Activated CD8-positive, alpha-beta T cell treated with anti-CD3 and anti-CD28 coated beads, Interleukin-2, amount 10 ng/mL, durations not matched to agents 7 days and 5 days (primary cell): ENCODE data around the gene IGFLR1. TPM values are rescaled to one million over a fixed set of nuclear protein-coding genes. Genes with fewer than 3 reads are reported as not detected.
"Not testable (repeated sequence)": the region's sequence is repeated elsewhere in the genome, so short reads cannot be mapped to it uniquely, and the experiment has no call there.

Experiments
- ATAC-seq: fragments of 150-1000 bp; cut with Tn5 transposase; one replicate; pipeline ENCODE4 v1.10.0; 2021; ENCODE audit warnings: moderate library complexity
- CTCF ChIA-PET: fragments of 350-600 bp; sonication (Branson Sonifier 250); formaldehyde crosslinking; loops from one replicate; lab custom pipeline; 2021; ENCODE audit warnings: antibody characterized with exemption; lab: Charles Lee
- POLR2A ChIA-PET: fragments of 350-600 bp; sonication (Branson Sonifier 250); formaldehyde crosslinking; loops from one replicate; lab custom pipeline; 2021; ENCODE audit warnings: antibody characterized with exemption; lab: Charles Lee
- DNase-seq: peaks from one replicate; pipeline ENCODE4 v3.0.0-alpha.2; 2020
- H3K27ac Mint-ChIP-seq: one replicate; pipeline ENCODE4 v1.8.0; 2021; ENCODE audit warnings: mild to moderate bottlenecking, mixed read lengths
- H3K27me3 Mint-ChIP-seq: one replicate; pipeline ENCODE4 v1.8.0; 2021; ENCODE audit warnings: low read depth, mixed read lengths
- H3K36me3 Mint-ChIP-seq: one replicate; pipeline ENCODE4 v1.8.0; 2021; ENCODE audit warnings: low read depth, mixed read lengths
- H3K4me1 Mint-ChIP-seq: one replicate; pipeline ENCODE4 v1.8.0; 2021; ENCODE audit warnings: low read depth, mixed read lengths
- H3K4me3 Mint-ChIP-seq: one replicate; pipeline ENCODE4 v1.8.0; 2021; ENCODE audit warnings: mild to moderate bottlenecking, mixed read lengths
- H3K9me3 Mint-ChIP-seq: one replicate; pipeline ENCODE4 v1.8.0; 2022; ENCODE audit warnings: mixed read lengths; ENCODE audit not compliant: insufficient read depth
- total RNA-seq, 2 experiments: library from RNA; stranded (reverse); gene quantifications; one replicate each; pipeline ENCODE4 v1.2.3, GENCODE V29; 2021

The IGFLR1 gene
- total RNA-seq, 2 experiments from 2014 or later = 29.9 to 37.1 TPM

DNA sequence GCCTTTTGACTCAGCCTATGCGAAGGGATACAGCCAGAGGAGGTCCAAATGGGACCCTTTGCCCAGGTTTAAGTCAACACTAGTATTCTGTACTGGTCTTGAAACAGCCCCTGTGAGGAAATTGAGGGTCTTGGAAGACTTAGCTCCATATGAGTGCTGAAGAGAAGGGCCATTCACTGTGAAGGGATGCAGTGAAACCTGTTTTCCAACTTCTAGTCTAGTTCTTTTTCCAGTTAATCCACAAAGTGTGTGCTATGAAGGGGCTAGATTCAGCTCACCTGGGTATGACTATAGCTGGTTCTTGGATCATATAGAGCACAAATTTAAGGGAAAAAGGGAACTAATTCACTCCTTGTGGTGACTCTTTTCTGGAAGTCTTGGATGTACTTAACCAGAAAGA is 33.9 kb downstream of the IGFLR1 start:
- CTCF ChIA-PET = interaction anchor here (1.7 to 2.0 kb wide), 2 partner anchors 10 to 14 kb away, joined by 6 to 11 read pairs; no protein-coding TSS in a partner anchor
- Mint-ChIP-seq H3K27me3 (no peaks in the 10 kb centered on the region), H3K36me3 (no peaks in the 10 kb centered on the region), H3K27ac (no peak overlapping the region), H3K4me1 (peaks cover 41% of the 10 kb centered on the region), H3K4me3 (no peak overlapping the region), H3K9me3 (no peaks in the 10 kb centered on the region)
- ATAC-seq = no peak
- POLR2A ChIA-PET = no interaction called here
- no peak for DNase-seq

- Mint-ChIP-seq H3K4me3 (no peak within 1 kb of the TSS), H3K27ac (no peak within 1 kb of the TSS), H3K27me3 (no peaks in the 10 kb centered on the region), H3K9me3 (no peaks in the 10 kb centered on the region), H3K4me1 (peaks cover 19% of the 10 kb centered on the region), H3K36me3 (peaks cover 2% of the 10 kb centered on the region)
- no peak for DNase-seq
- ATAC-seq = no peak
- POLR2A ChIA-PET = interaction anchor here (4.9 kb wide), 1 partner anchor 9 kb away, joined by 113 read pairs; no protein-coding TSS in a partner anchor
- CTCF ChIA-PET = interaction anchor here (2.5 to 10.3 kb wide), 2 partner anchors 9 to 10 kb away, joined by 13 to 266 read pairs; no protein-coding TSS in a partner anchor
Measured at GRCh38 chr19:35704218-35704617, 38.0 kb downstream of the IGFLR1 start, which contains the start of gene ZBTB32. TSS of gene ZBTB32 (plus strand) at chr19:35704558. CDS start at chr19:35714627, 10,069 bp downstream.

- DNase-seq (no peak), ATAC-seq (no peak)
- no peaks in the 10 kb centered on the region for H3K27me3 Mint-ChIP-seq
- ChIA-PET POLR2A (interaction anchor here (0.5 to 4.9 kb wide), 2 partner anchors 10 to 11 kb away, joined by 3 to 113 read pairs; no protein-coding TSS in a partner anchor), CTCF (interaction anchor here (2.5 to 10.3 kb wide), 2 partner anchors 9 to 10 kb away, joined by 13 to 266 read pairs; no protein-coding TSS in a partner anchor)
- H3K27ac Mint-ChIP-seq = no peak overlapping the region
- H3K4me1 Mint-ChIP-seq = peaks cover 13% of the 10 kb centered on the region
- H3K36me3 Mint-ChIP-seq = peaks cover 2% of the 10 kb centered on the region
- H3K4me3 Mint-ChIP-seq = peak overlapping the region; percentile 92
- no peaks in the 10 kb centered on the region for H3K9me3 Mint-ChIP-seq
Measured at GRCh38 chr19:35703343-35703742, 38.9 kb downstream of the IGFLR1 start.

GRCh38 chr19:35702223-35703012 is 39.8 kb downstream of the IGFLR1 start:
- H3K4me3 Mint-ChIP-seq = peak overlapping the region; percentile 92
- POLR2A ChIA-PET = interaction anchor here (0.5 to 4.9 kb wide), 8 partner anchors 11 to 249 kb away, joined by 3 to 113 read pairs (median 4); partner anchors contain the start of genes COX6B1, IGFLR1, KMT2B and U2AF1L4
- DNase-seq = peak; percentile 98
- no peaks in the 10 kb centered on the region for H3K9me3 Mint-ChIP-seq
- peak overlapping the region; percentile 97 for H3K27ac Mint-ChIP-seq
- peaks cover 2% of the 10 kb centered on the region for H3K36me3 Mint-ChIP-seq
- peaks cover 15% of the 10 kb centered on the region for H3K4me1 Mint-ChIP-seq
- CTCF ChIA-PET = interaction anchor here (0.8 to 10.3 kb wide), 7 partner anchors 8 to 46 kb away, joined by 3 to 266 read pairs (median 4); partner anchors contain the start of genes LIN37, PSENEN and U2AF1L4
- H3K27me3 Mint-ChIP-seq = no peaks in the 10 kb centered on the region
- ATAC-seq = peak; percentile 100

DNA sequence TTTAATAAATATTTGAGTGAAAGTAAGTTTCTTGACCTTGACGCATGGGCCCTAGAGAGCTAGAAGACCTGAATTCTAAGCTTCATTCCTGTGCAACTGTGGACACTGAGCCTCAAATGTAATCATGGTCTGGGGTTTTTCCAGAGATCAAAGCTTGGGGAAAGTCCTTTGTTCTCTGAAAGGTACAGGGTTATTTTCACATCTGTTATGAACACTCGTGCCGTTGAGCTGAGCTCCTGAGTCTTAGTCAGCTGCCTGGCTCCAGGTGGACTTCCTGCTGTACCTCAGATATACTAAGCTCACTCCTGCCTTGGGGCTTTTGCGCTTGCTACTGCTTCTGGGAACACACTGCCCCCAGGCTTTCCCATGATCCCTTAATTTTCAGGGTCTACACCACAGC is 45.4 kb downstream of the IGFLR1 start:
- DNase-seq (no peak), ATAC-seq (no peak)
- Mint-ChIP-seq H3K27me3 (no peaks in the 10 kb centered on the region), H3K27ac (no peak overlapping the region), H3K4me3 (no peak overlapping the region), H3K4me1 (peaks cover 27% of the 10 kb centered on the region), H3K36me3 (no peaks in the 10 kb centered on the region), H3K9me3 (no peaks in the 10 kb centered on the region)
- ChIA-PET CTCF (interaction anchor here (0.8 to 10.3 kb wide), 11 partner anchors 13 to 234 kb away, joined by 3 to 266 read pairs (median 4); partner anchors contain the start of genes COX6B1, IGFLR1 and LIN37), POLR2A (interaction anchor here (0.9 to 6.9 kb wide), 4 partner anchors 16 to 132 kb away, joined by 3 to 96 read pairs (median 3); partner anchors contain the start of genes PSENEN and U2AF1L4)

DNA sequence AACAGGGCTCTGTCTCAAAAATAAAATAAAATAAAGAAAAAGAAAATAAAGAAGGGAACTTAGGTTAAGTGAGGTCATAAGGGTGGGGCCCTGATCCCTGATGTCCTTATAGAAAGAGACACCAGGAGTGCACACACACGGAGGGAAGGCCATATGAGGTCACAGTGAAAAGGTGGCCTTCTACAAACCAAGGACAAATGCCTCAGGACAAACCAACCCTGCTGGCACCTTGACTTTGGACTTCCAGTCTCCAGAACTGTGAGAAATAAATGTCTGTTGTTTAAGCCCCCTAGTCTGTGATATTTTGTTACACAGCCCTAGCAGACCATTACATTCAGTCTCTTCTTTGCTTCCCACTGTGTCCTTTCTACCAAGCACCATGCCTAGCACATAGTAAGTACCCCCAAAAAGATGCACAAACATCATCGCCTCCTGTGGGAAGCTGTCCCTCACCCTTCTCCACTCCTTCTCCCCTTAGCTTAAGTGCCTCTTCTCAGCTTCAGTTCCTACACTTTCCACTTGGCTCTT is 46.3 kb downstream of the IGFLR1 start:
- Mint-ChIP-seq H3K9me3 (no peaks in the 10 kb centered on the region), H3K27ac (no peak overlapping the region), H3K27me3 (no peaks in the 10 kb centered on the region), H3K4me3 (no peak overlapping the region), H3K36me3 (no peaks in the 10 kb centered on the region), H3K4me1 (peaks cover 27% of the 10 kb centered on the region)
- POLR2A ChIA-PET = interaction anchor here (0.9 to 6.9 kb wide), 4 partner anchors 17 to 131 kb away, joined by 3 to 96 read pairs (median 3); partner anchors contain the start of genes PSENEN and U2AF1L4
- CTCF ChIA-PET = interaction anchor here (1.2 to 10.3 kb wide), 8 partner anchors 11 to 235 kb away, joined by 4 to 266 read pairs (median 6); partner anchors contain the start of genes IGFLR1, LIN37, PSENEN and U2AF1L4
- ATAC-seq = no peak
- DNase-seq = no peak

- no peaks in the 10 kb centered on the region for H3K9me3 Mint-ChIP-seq
Measured at GRCh38 chr19:35693835-35694599, 48.2 kb downstream of the IGFLR1 start.

DNA sequence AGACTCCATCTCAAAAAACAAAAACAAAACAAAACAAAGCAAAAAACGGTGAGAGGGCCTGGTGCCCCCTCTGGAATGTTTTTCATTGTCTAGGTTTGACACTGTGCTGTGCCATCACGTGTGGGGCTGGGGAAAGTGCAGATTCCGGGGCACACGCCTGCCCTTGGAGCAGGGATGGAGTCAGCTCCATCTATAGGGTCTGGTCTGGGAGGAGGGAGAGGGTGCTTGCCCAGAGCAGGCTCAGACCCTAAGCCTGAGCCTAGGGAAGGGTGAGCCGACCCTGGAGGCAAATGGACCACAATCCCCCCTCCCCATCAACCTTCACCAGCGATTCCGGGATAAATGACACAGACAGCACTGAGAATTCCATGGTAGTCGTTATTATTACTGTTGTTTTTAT is 48.8 kb downstream of the IGFLR1 start:
- Mint-ChIP-seq H3K27ac (no peak overlapping the region), H3K4me1 (peaks cover 22% of the 10 kb centered on the region), H3K9me3 (no peaks in the 10 kb centered on the region), H3K27me3 (no peaks in the 10 kb centered on the region), H3K4me3 (no peak overlapping the region), H3K36me3 (no peaks in the 10 kb centered on the region)
- CTCF ChIA-PET = interaction anchor here (0.6 to 3.8 kb wide), 10 partner anchors 9 to 126 kb away, joined by 3 to 30 read pairs (median 4); no protein-coding TSS in a partner anchor
- DNase-seq (no peak), ATAC-seq (peak; percentile 21)
- POLR2A ChIA-PET = interaction anchor here (0.9 to 1.4 kb wide), 2 partner anchors 20 to 22 kb away, joined by 3 to 4 read pairs; no protein-coding TSS in a partner anchor

More at GRCh38 chr19:35693835-35694599, 48.2 kb downstream of the IGFLR1 start:
- CTCF ChIA-PET = interaction anchor here (0.7 to 10.3 kb wide), 24 partner anchors 9 to 238 kb away, joined by 3 to 266 read pairs (median 6); partner anchors contain the start of genes KMT2B, LIN37, PSENEN and U2AF1L4
- Mint-ChIP-seq H3K27me3 (no peaks in the 10 kb centered on the region), H3K36me3 (no peaks in the 10 kb centered on the region), H3K4me1 (peaks cover 22% of the 10 kb centered on the region), H3K4me3 (no peak overlapping the region), H3K27ac (peak overlapping the region; percentile 70)
- DNase-seq (peak; percentile 95), ATAC-seq (peak; percentile 100)
- POLR2A ChIA-PET = interaction anchor here (0.6 to 6.9 kb wide), 3 partner anchors 19 to 51 kb away, joined by 3 to 96 read pairs (median 3); no protein-coding TSS in a partner anchor

DNA sequence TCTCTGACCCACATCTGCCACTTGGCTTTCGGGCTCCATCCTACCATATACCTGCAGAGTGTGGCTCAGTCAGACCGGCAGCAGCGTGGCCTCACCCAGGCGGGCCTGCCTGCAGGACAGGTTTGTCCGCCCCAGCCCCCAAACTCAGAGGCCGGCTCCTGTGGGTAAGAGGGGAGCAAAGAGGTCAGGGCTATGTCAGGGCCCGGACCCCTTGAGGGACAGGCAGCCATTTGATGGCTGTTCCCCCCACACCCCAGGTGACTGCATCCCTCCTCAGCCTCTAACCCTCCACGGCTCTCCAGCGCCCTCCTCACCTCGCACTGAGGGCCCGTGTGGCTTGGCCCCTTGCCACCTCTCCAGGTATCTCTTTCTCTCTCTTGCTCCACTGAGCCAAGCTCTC is 50.2 kb downstream of the IGFLR1 start:
- no peak for ATAC-seq
- H3K27me3 Mint-ChIP-seq = no peaks in the 10 kb centered on the region
- H3K4me3 Mint-ChIP-seq = no peak overlapping the region
- peaks cover 19% of the 10 kb centered on the region for H3K4me1 Mint-ChIP-seq
- H3K9me3 Mint-ChIP-seq = no peaks in the 10 kb centered on the region
- no peak for DNase-seq
- no peak overlapping the region for H3K27ac Mint-ChIP-seq
- POLR2A ChIA-PET = interaction anchor here (0.6 to 1.4 kb wide), 3 partner anchors 11 to 52 kb away, joined by 3 to 4 read pairs (median 3); no protein-coding TSS in a partner anchor
- no peaks in the 10 kb centered on the region for H3K36me3 Mint-ChIP-seq
- CTCF ChIA-PET = interaction anchor here (0.7 to 3.8 kb wide), 8 partner anchors 10 to 143 kb away, joined by 3 to 30 read pairs (median 5); no protein-coding TSS in a partner anchor

- H3K9me3 Mint-ChIP-seq, H3K27me3 Mint-ChIP-seq, H3K36me3 Mint-ChIP-seq, POLR2A ChIA-PET, ATAC-seq, H3K4me3 Mint-ChIP-seq, DNase-seq, H3K27ac Mint-ChIP-seq: not testable (repeated sequence)
- H3K4me1 Mint-ChIP-seq = peaks cover 13% of the 10 kb centered on the region
- CTCF ChIA-PET = interaction anchor here (1.3 to 3.8 kb wide), 2 partner anchors 11 to 22 kb away, joined by 4 to 30 read pairs; no protein-coding TSS in a partner anchor
Measured at GRCh38 chr19:35691106-35691505, 51.1 kb downstream of the IGFLR1 start.
